K562 (cell line): ENCODE measurements around the gene PHYKPL.

ENCODE experiments used
- ATF7 ChIP-seq: fragments of 450-650 bp; IDR thresholded peaks from 2 replicates; pipeline ENCODE4 v1.7.1; 2014; ENCODE audit warnings: mild to moderate bottlenecking, moderate library complexity
- EP300 ChIP-seq: IDR thresholded peaks from 2 replicates; pipeline ENCODE4 v1.6.1; 2012; ENCODE audit warnings: low read length, improper control_type of control experiment
- FOS ChIP-seq: IDR thresholded peaks from 3 replicates; pipeline ENCODE4 v1.6.1; 2011; ENCODE audit not compliant: insufficient read length; ENCODE audit errors: extremely low read depth
- NRF1 ChIP-seq, 2 experiments: fragments of 450-650 bp; IDR thresholded peaks in 1 of 2; conservative IDR thresholded peaks in 1 of 2; 2 replicates each; pipeline ENCODE4 v1.6.1; 2014; ENCODE audit warnings: mild to moderate bottlenecking in 2 of 2
- TEAD2 ChIP-seq: fragments of 450-650 bp; IDR thresholded peaks from 2 replicates; pipeline ENCODE4 v1.6.1; 2016; ENCODE audit warnings: missing genetic modification characterization, control low read depth, missing compliant biosample characterization
- THRAP3 ChIP-seq: fragments of 450-650 bp; IDR thresholded peaks from 2 replicates; pipeline ENCODE4 v1.6.1; 2016; ENCODE audit warnings: mild to moderate bottlenecking, inconsistent platforms, borderline replicate concordance
- ZNF134 ChIP-seq: fragments of 250-450 bp; sonication (Bioruptor Pico); conservative IDR thresholded peaks from 2 replicates; pipeline ENCODE4 v1.4.0; 2020

DNA sequence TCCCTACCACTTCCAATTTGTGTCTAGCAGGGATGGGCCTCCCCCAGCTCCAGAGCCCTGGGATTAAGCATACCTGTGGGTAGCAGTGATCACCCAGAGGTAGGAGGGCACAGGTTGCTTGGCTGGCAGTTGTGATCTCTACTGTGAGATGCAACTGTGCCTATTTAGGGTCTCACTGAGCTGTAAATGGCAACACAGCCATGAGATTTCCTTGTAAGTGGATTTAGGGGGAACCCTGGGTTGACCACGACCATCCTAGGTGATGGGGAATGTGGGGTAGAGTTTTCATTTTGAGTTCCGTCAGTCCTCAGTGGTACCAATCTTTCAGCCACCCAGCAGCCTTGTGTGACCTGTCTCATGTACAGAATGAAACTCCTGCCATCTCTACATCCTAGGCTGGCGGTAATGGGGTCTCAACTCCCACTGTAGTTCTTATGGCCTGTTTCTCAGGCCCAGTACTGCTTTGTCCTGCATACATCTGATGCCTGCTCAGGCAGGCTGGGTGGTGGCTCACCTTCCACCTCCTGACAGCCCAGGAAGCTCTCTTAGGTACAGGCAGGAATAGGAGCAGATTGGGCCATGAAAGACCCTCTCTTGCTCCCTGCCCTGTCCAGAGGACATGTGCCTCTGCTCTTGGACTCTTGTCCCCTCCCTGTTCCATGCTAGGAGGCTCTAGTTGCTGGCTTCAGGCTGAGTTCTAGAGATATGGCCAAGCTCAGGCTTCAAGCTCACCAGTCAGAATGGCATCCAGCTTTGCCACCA, 20.2 kb downstream of the PHYKPL start:
- TF ChIP-seq ZNF134 (CRISPR knock-in tag) (no peak), THRAP3 (no peak), FOS (no peak), ATF7 (no peak), TEAD2 (tag) (no peak), EP300 (no peak), NRF1 (conservative IDR thresholded peaks at IDR 0.05 in 1 of 2, IDR thresholded peaks at IDR 0.05 in 1 of 2) (no peak)
